Measurements from ENCODE around the gene SBNO2.
"Not testable (repeated sequence)": the region's sequence is repeated elsewhere in the genome, so short reads cannot be mapped to it uniquely, and the experiment has no call there.

SBNO2 gene

GRCh38 chr19:1119475-1120217, 54.4 kb downstream of the SBNO2 start:
- no peak for DNase-seq (ENCODE audit: low read depth in 2 of 2)

- DNase-seq (ENCODE audit: low read depth in 2 of 2), result no peak
These were observed 55.1 kb downstream of the SBNO2 start for GRCh38 chr19:1118999-1119398.

GRCh38 chr19:1117654-1118053, 56.4 kb downstream of the SBNO2 start:
- DNase-seq (ENCODE audit: low read depth in 2 of 2), result no peak

- no peak for DNase-seq (ENCODE audit: low read depth in 2 of 2)
These were observed 57.1 kb downstream of the SBNO2 start for GRCh38 chr19:1116726-1117581.

GRCh38 chr19:1115646-1116420, 58.2 kb downstream of the SBNO2 start:
- DNase-seq (ENCODE audit: low read depth in 2 of 2), result no peak

GRCh38 chr19:1114728-1115127, 59.3 kb downstream of the SBNO2 start:
- DNase-seq (ENCODE audit: low read depth in 2 of 2), result not testable (repeated sequence)

GRCh38 chr19:1113986-1114483, 60.0 kb downstream of the SBNO2 start:
- DNase-seq (ENCODE audit: low read depth in 2 of 2), result no peak

GRCh38 chr19:1113030-1113985, 60.8 kb downstream of the SBNO2 start:
- peak; percentile 77 to 78 for DNase-seq (ENCODE audit: low read depth in 2 of 2)

- DNase-seq (ENCODE audit: low read depth in 2 of 2), result no peak
These were observed 61.6 kb downstream of the SBNO2 start for GRCh38 chr19:1112268-1113029.

- no peak for DNase-seq (ENCODE audit: low read depth in 2 of 2)
These were observed 62.3 kb downstream of the SBNO2 start for GRCh38 chr19:1111641-1112267.

GRCh38 chr19:1110809-1111640, 63.0 kb downstream of the SBNO2 start:
- DNase-seq (ENCODE audit: low read depth in 2 of 2), result no peak

- DNase-seq (ENCODE audit: low read depth in 2 of 2), result no peak
These were observed 64.1 kb downstream of the SBNO2 start for GRCh38 chr19:1109697-1110671.

- no peak for DNase-seq (ENCODE audit: low read depth in 2 of 2)
These were observed 65.0 kb downstream of the SBNO2 start for GRCh38 chr19:1109032-1109551.

- no peak for DNase-seq (ENCODE audit: low read depth in 2 of 2)
These were observed 65.6 kb downstream of the SBNO2 start for GRCh38 chr19:1108291-1109031.

- DNase-seq (ENCODE audit: low read depth in 2 of 2), result no peak
These were observed 66.3 kb downstream of the SBNO2 start for GRCh38 chr19:1107661-1108261.

All from stimulated activated CD8-positive, alpha-beta memory T cell treated with anti-CD3 and anti-CD28 coated beads, Interleukin-15, amount 100 ng/mL, for 48 hours (primary cell).